Loucy (cell line): ENCODE results near the gene STPG2.

Experiments used
- EZH2phosphoT487 ChIP-seq: fragments of 200-600 bp; IDR thresholded peaks from 2 replicates; pipeline ENCODE4 v1.6.1; 2018; ENCODE audit warnings: antibody characterized with exemption, mild to moderate bottlenecking, moderate library complexity, borderline replicate concordance
- TF ChIP-seq, protein P1 (sequence below): fragments of 200-600 bp; sonication (generic); conservative IDR thresholded peaks from 2 replicates; pipeline ENCODE4 v1.5.1; 2014; ENCODE audit warnings: mild to moderate bottlenecking, antibody characterized with exemption, low read length

DNA sequence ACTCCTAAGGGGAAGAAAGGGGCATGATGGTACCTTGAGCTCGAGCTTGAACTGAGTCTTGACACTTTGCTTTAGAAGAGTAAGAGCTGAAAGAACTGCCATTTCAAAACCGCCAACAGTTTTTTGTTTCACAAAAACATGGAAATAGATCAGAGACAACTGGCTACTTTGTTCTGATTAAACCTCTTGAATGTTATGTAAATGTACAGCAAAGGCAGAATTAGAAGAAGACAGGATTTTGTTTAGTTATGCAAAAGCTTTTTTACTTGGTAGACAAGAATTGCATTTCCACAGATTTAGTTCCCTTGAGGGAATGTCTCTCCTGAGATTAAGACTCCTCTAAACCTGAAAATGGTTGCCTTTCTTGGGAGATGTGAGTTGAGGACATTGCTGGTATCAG, 33.3 kb upstream of the STPG2 start:
- TF ChIP-seq, protein P1, sequence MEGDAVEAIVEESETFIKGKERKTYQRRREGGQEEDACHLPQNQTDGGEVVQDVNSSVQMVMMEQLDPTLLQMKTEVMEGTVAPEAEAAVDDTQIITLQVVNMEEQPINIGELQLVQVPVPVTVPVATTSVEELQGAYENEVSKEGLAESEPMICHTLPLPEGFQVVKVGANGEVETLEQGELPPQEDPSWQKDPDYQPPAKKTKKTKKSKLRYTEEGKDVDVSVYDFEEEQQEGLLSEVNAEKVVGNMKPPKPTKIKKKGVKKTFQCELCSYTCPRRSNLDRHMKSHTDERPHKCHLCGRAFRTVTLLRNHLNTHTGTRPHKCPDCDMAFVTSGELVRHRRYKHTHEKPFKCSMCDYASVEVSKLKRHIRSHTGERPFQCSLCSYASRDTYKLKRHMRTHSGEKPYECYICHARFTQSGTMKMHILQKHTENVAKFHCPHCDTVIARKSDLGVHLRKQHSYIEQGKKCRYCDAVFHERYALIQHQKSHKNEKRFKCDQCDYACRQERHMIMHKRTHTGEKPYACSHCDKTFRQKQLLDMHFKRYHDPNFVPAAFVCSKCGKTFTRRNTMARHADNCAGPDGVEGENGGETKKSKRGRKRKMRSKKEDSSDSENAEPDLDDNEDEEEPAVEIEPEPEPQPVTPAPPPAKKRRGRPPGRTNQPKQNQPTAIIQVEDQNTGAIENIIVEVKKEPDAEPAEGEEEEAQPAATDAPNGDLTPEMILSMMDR, result no peak
- TF ChIP-seq EZH2phosphoT487, result no peak
